GM04504 (cell line): ENCODE measurements around the gene TUBA4A.

Experiments used
- DNase-seq: peaks from one replicate; pipeline ENCODE4 v3.0.0-alpha.2; 2012; ENCODE audit warnings: low read depth

The TUBA4A gene

GRCh38 chr2:219234331-219234730 lies 19.4 kb downstream of the TUBA4A start:
- DNase-seq = no peak

GRCh38 chr2:219230059-219230540 lies 23.6 kb downstream of the TUBA4A start:
- no peak for DNase-seq

- peak; percentile 98 for DNase-seq
Measured at GRCh38 chr2:219229305-219230058, 24.2 kb downstream of the TUBA4A start, which contains the start of the genes ANKZF1 and ATG9A. TSS of gene ANKZF1 (plus strand) at chr2:219229806. CDS start at chr2:219230258, 452 bp downstream. TSS of gene ATG9A (minus strand) at chr2:219229636. CDS start at chr2:219228024, 1,612 bp downstream.

GRCh38 chr2:219228911-219229304 lies 24.8 kb downstream of the TUBA4A start:
- DNase-seq = no peak

GRCh38 chr2:219228041-219228910 lies 25.4 kb downstream of the TUBA4A start:
- DNase-seq = no peak

- DNase-seq = no peak
Measured at GRCh38 chr2:219225350-219225749, 28.4 kb downstream of the TUBA4A start.

GRCh38 chr2:219223831-219224610 lies 29.7 kb downstream of the TUBA4A start:
- no peak for DNase-seq

GRCh38 chr2:219221957-219222518 lies 31.7 kb downstream of the TUBA4A start:
- DNase-seq = no peak

- DNase-seq = no peak
Measured at GRCh38 chr2:219220652-219221402, 32.9 kb downstream of the TUBA4A start.

GRCh38 chr2:219219784-219220532 lies 33.8 kb downstream of the TUBA4A start:
- DNase-seq = no peak

- DNase-seq = peak; percentile 84
Measured at GRCh38 chr2:219218732-219219701, 34.7 kb downstream of the TUBA4A start, which contains the start of gene ABCB6. TSS of gene ABCB6 (minus strand) at chr2:219218958. CDS start at chr2:219218673, 285 bp downstream.

GRCh38 chr2:219218217-219218731 lies 35.4 kb downstream of the TUBA4A start:
- peak; percentile 44 for DNase-seq

- DNase-seq = no peak
Measured at GRCh38 chr2:219216535-219216915, 37.2 kb downstream of the TUBA4A start.

GRCh38 chr2:219215871-219216534 lies 37.7 kb downstream of the TUBA4A start:
- DNase-seq = no peak

- DNase-seq = no peak
Measured at GRCh38 chr2:219214786-219215185, 38.9 kb downstream of the TUBA4A start.

- DNase-seq = no peak
Measured at GRCh38 chr2:219214141-219214540, 39.6 kb downstream of the TUBA4A start.

GRCh38 chr2:219213486-219214071 lies 40.1 kb downstream of the TUBA4A start:
- DNase-seq = no peak

- no peak for DNase-seq
Measured at GRCh38 chr2:219213026-219213415, 40.7 kb downstream of the TUBA4A start.
